NB4 (cell line): ENCODE measurements around the gene IGSF9B.

Source experiments
- MAX ChIP-seq: IDR thresholded peaks from 2 replicates; pipeline ENCODE4 v1.6.1; 2011; ENCODE audit warnings: low read depth, low read length
- MYC ChIP-seq: IDR thresholded peaks from 2 replicates; pipeline ENCODE4 v1.6.1; 2011; ENCODE audit warnings: low read depth, low read length
- TF ChIP-seq, protein P1 (sequence below): IDR thresholded peaks from one replicate; pipeline ENCODE4 v1.5.1; 2012; ENCODE audit warnings: low read depth, low read length

DNA sequence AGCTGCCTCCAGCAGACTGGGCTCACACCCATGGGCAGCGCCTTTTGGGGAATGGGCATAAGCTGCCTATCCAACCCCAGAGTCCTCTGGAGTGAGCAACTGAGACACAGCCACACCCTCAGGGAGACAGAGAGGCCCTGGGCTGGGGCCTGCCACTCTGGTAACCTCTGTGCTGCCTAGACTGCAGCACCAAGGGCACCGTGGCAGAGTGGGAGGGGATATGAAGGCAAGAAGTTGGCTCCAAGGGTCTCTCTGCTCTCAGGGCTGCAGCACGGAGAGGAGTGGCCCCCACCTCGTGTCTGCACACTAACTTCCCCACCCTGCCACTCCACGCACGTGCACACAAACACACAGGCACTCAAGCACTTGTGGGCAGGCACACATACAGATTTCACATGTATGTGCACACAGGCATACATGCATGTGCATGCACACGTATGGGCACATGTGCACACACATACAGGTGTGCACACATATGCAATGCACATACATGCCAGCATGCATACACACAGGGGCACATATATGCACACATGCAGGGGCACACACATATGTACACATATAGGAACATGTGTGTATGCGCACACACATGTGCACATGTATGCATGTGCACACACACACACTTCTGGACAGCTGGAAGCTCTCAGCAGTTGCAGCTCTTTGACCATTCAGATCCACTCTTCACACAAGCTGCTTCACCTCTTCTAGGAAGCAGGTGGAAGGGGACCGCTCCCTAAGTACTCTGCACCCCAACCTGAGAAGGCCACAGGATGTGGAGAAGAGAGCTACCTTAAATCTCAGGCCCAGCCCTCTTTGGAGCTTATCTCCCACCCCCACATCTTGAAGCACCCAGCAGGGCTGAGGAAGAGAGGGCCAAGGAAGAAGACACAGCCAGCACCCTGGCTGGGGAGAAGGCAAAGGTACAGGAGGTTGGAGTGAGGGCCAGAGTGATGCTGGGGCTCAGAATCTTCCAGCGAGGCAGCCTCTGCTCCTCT lies 4.3 kb downstream of the IGSF9B start:
- no peak; the same call in 1 of the 2 replicates for TF ChIP-seq MAX
- TF ChIP-seq MYC, result no peak
- TF ChIP-seq, protein P1, sequence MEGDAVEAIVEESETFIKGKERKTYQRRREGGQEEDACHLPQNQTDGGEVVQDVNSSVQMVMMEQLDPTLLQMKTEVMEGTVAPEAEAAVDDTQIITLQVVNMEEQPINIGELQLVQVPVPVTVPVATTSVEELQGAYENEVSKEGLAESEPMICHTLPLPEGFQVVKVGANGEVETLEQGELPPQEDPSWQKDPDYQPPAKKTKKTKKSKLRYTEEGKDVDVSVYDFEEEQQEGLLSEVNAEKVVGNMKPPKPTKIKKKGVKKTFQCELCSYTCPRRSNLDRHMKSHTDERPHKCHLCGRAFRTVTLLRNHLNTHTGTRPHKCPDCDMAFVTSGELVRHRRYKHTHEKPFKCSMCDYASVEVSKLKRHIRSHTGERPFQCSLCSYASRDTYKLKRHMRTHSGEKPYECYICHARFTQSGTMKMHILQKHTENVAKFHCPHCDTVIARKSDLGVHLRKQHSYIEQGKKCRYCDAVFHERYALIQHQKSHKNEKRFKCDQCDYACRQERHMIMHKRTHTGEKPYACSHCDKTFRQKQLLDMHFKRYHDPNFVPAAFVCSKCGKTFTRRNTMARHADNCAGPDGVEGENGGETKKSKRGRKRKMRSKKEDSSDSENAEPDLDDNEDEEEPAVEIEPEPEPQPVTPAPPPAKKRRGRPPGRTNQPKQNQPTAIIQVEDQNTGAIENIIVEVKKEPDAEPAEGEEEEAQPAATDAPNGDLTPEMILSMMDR, result no peak
